Panc1 (cell line): Measurements from ENCODE around the gene OR4D10.
"Not testable (repeated sequence)": the region's sequence is repeated elsewhere in the genome, so short reads cannot be mapped to it uniquely, and the experiment has no call there.

Experiments used
- POLR2AphosphoS5 ChIP-seq: IDR thresholded peaks from 2 replicates; pipeline ENCODE4 v1.6.1; 2012; ENCODE audit warnings: mild to moderate bottlenecking, low read depth, low read length, moderate library complexity
- TF ChIP-seq, protein P1 (sequence below): fragments of 450-650 bp; IDR thresholded peaks from 2 replicates; pipeline ENCODE4 v1.5.1; 2017; ENCODE audit warnings: mild to moderate bottlenecking

DNA sequence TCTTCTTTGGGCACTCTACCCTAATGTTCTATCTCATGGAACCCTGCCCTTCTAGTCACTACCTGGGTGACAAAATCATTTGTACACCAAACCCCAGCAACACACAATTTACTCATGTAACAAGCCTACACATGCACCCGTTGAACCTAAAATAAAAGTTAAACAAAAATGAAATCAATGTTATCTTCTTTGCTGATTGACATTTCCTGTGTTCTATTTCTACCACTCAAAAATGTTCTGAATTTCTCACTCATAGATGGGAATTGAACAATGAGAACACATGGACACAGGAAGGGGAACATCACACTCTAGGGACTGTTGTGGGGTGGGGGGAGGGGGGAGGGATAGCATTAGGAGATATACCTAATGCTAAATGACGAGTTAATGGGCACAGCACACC is 47.0 kb downstream of the OR4D10 start:
- TF ChIP-seq, protein P1, sequence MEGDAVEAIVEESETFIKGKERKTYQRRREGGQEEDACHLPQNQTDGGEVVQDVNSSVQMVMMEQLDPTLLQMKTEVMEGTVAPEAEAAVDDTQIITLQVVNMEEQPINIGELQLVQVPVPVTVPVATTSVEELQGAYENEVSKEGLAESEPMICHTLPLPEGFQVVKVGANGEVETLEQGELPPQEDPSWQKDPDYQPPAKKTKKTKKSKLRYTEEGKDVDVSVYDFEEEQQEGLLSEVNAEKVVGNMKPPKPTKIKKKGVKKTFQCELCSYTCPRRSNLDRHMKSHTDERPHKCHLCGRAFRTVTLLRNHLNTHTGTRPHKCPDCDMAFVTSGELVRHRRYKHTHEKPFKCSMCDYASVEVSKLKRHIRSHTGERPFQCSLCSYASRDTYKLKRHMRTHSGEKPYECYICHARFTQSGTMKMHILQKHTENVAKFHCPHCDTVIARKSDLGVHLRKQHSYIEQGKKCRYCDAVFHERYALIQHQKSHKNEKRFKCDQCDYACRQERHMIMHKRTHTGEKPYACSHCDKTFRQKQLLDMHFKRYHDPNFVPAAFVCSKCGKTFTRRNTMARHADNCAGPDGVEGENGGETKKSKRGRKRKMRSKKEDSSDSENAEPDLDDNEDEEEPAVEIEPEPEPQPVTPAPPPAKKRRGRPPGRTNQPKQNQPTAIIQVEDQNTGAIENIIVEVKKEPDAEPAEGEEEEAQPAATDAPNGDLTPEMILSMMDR, result not testable (repeated sequence)
- not testable (repeated sequence) for TF ChIP-seq POLR2AphosphoS5
